KMS-11 (cell line): ENCODE results near the gene CPVL.

Source experiments
- H2AFZ ChIP-seq: fragments of 200-600 bp; sonication (generic); 2 replicates; pipeline ENCODE4 v1.6.1; 2016; ENCODE audit warnings: antibody characterized with exemption, mixed run types, low read depth
- H3K27ac ChIP-seq: fragments of 200-600 bp; sonication (generic); 2 replicates; pipeline ENCODE4 v1.6.1; 2016; ENCODE audit warnings: mild to moderate bottlenecking, mixed run types
- H3K27me3 ChIP-seq: fragments of 200-600 bp; sonication (generic); 2 replicates; pipeline ENCODE4 v1.6.1; 2017; ENCODE audit warnings: mild to moderate bottlenecking, low read depth, mixed run types, moderate library complexity; ENCODE audit not compliant: insufficient read depth
- H3K36me3 ChIP-seq: fragments of 200-600 bp; sonication (generic); 2 replicates; pipeline ENCODE4 v1.6.1; 2017; ENCODE audit warnings: mild to moderate bottlenecking, mixed run types; ENCODE audit not compliant: insufficient read depth
- H3K4me1 ChIP-seq: fragments of 200-600 bp; sonication (generic); 2 replicates; pipeline ENCODE4 v1.6.1; 2016; ENCODE audit warnings: mild to moderate bottlenecking, low read depth, mixed run types; ENCODE audit not compliant: poor library complexity, severe bottlenecking
- H3K4me2 ChIP-seq: fragments of 200-600 bp; sonication (generic); 2 replicates; pipeline ENCODE4 v1.7.0; 2016; ENCODE audit warnings: mild to moderate bottlenecking, mixed run types
- H3K4me3 ChIP-seq: fragments of 200-600 bp; sonication (generic); IDR thresholded peaks from 2 replicates; pipeline ENCODE4 v1.6.1; 2017; ENCODE audit warnings: low read depth, low read length, mixed read lengths; ENCODE audit not compliant: insufficient read depth
- H3K79me2 ChIP-seq: fragments of 200-600 bp; sonication (generic); 2 replicates; pipeline ENCODE4 v1.6.1; 2016; ENCODE audit warnings: low read depth, mixed run types; ENCODE audit not compliant: insufficient read depth
- H3K9ac ChIP-seq: fragments of 200-600 bp; sonication (generic); 2 replicates; pipeline ENCODE4 v1.6.1; 2016; ENCODE audit warnings: mild to moderate bottlenecking, mixed run types
- H4K20me1 ChIP-seq: fragments of 200-600 bp; sonication (generic); 2 replicates; pipeline ENCODE4 v1.6.1; 2016; ENCODE audit warnings: mild to moderate bottlenecking, mixed run types; ENCODE audit not compliant: insufficient read depth
- TF ChIP-seq, protein P1 (sequence below): fragments of 200-600 bp; sonication (generic); conservative IDR thresholded peaks from 2 replicates; pipeline ENCODE4 v1.6.1; 2017; ENCODE audit warnings: low read depth, mild to moderate bottlenecking, antibody characterized with exemption, low read length, moderate library complexity, mixed read lengths

CPVL gene

DNA sequence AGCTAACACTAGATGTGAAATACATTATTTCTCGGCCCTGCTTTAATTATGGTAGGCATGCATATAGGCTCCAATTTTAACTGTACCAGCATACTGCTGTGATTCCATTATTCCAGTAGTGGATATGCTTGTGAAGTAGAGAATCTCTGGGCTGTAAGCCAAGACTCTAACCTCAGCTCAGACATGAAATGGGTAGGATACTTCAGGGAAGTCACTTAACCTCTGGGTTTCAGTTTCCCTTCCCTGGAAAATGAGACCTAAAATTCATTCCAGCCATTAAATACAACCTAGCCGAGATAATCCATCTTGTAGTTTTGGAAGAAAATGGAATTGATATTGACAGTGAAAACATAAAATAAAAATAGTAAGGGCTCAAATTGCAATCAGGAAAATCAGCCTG, 128.6 kb downstream of the CPVL start:
- Histone ChIP-seq H3K27ac (no peak overlapping the region), H3K4me2 (no peak overlapping the region), H3K4me3 (no peak overlapping the region), H3K9ac (no peak overlapping the region), H3K79me2 (no peaks in the 10 kb centered on the region), H3K4me1 (no peaks in the 10 kb centered on the region), H3K36me3 (no peaks in the 10 kb centered on the region), H3K27me3 (no peaks in the 10 kb centered on the region), H4K20me1 (no peaks in the 10 kb centered on the region), H2AFZ (no peak overlapping the region)
- TF ChIP-seq, protein P1, sequence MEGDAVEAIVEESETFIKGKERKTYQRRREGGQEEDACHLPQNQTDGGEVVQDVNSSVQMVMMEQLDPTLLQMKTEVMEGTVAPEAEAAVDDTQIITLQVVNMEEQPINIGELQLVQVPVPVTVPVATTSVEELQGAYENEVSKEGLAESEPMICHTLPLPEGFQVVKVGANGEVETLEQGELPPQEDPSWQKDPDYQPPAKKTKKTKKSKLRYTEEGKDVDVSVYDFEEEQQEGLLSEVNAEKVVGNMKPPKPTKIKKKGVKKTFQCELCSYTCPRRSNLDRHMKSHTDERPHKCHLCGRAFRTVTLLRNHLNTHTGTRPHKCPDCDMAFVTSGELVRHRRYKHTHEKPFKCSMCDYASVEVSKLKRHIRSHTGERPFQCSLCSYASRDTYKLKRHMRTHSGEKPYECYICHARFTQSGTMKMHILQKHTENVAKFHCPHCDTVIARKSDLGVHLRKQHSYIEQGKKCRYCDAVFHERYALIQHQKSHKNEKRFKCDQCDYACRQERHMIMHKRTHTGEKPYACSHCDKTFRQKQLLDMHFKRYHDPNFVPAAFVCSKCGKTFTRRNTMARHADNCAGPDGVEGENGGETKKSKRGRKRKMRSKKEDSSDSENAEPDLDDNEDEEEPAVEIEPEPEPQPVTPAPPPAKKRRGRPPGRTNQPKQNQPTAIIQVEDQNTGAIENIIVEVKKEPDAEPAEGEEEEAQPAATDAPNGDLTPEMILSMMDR: no peak

DNA sequence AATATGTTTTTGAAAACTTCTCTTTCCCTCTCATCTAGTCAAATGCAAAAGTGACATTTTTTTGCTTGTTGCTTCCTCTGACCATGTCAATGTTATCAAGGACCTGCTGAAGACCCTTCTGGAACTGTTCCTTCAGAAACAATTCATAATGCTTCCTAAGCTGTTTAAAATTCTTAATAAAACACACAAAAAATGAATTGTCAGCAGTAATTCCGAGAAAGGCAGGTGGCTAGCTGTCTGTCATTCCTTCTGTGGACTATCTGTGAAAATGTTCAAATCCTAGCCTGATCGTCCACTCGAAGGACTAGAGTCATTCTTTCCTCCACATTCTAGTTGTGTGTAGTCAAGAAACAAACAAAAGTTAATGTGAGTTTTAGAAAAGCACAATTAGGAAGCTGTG, 131.6 kb downstream of the CPVL start:
- Histone ChIP-seq H3K79me2 (no peaks in the 10 kb centered on the region), H4K20me1 (no peaks in the 10 kb centered on the region), H3K36me3 (no peaks in the 10 kb centered on the region), H3K27ac (no peak overlapping the region), H3K4me3 (no peak overlapping the region), H3K27me3 (no peaks in the 10 kb centered on the region), H3K4me1 (no peaks in the 10 kb centered on the region), H3K4me2 (no peak overlapping the region), H3K9ac (no peak overlapping the region), H2AFZ (no peak overlapping the region)
- TF ChIP-seq, protein P1: no peak

DNA sequence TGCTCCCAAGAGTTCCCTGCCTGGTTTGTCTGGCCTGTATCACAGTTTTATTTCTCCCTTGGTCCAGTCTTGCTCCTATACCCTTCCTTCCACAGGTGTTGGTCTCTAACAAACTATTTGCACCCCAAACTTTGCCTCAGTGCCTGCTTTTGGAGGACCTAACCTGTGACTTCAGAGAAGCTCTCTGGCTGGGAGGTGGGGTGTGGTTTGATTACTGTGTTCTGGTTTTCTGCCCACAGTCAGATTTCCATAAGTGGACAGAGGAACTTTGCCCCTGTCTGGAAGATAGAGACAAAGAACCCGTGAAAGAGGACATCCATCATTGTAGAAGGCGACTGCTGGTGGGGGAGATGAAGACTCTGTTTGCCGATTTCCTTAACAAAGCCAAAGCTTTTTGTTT, 132.4 kb downstream of the CPVL start:
- no peak overlapping the region for H3K27ac ChIP-seq
- H3K36me3 ChIP-seq: no peaks in the 10 kb centered on the region
- TF ChIP-seq, protein P1: no peak
- no peaks in the 10 kb centered on the region for H3K27me3 ChIP-seq
- H2AFZ ChIP-seq: no peak overlapping the region
- H3K4me2 ChIP-seq: no peak overlapping the region
- no peak overlapping the region for H3K4me3 ChIP-seq
- H4K20me1 ChIP-seq: no peaks in the 10 kb centered on the region
- no peaks in the 10 kb centered on the region for H3K79me2 ChIP-seq
- H3K9ac ChIP-seq: no peak overlapping the region
- H3K4me1 ChIP-seq: no peaks in the 10 kb centered on the region

DNA sequence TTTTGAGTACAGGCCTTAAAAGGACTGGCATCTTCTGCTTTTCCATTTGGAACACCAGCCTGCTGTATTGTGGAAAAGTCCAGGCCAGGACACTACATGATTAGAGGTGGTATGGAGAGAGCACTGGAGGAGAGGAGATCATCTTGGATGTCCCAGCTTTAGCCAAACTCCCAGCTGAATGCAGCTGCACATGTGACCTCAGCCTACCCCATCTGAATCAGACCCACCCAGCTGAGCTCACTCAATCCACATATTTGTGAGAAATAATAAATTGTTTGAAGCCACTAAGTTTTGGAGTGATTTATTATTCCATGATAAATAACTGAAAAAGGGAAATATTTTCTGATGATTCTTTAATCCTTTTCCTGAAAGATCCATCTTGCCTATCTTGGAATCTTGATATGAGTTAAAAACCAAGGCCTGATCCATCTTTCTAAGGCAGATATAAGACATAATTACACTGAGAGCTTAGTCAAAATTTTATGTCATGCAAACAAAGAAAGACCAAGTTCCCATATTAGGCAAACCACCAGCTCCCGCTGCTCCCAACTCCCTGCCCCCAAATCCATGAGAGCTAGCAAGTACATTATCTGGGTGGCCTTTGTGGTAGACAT, 133.1 kb downstream of the CPVL start:
- Histone ChIP-seq H3K4me1 (no peaks in the 10 kb centered on the region), H2AFZ (no peak overlapping the region), H3K27ac (no peak overlapping the region), H3K79me2 (no peaks in the 10 kb centered on the region), H4K20me1 (no peaks in the 10 kb centered on the region), H3K4me2 (no peak overlapping the region), H3K9ac (no peak overlapping the region), H3K36me3 (no peaks in the 10 kb centered on the region), H3K4me3 (no peak overlapping the region), H3K27me3 (no peaks in the 10 kb centered on the region)
- TF ChIP-seq, protein P1: no peak
